Pulmonary artery endothelial cell (primary cell): ENCODE data around the gene SERPINB7. TPM values are rescaled to one million over a fixed set of nuclear protein-coding genes. Genes with fewer than 3 reads are reported as not detected.

Experiments used
- DNase-seq: peaks from one replicate; pipeline ENCODE4 v3.0.0-alpha.2; 2011; ENCODE audit warnings: low read depth, low spot score
- total RNA-seq: library from RNA; depleted of rRNA; stranded (reverse); fragments of >200 nt; gene quantifications from 2 replicates; pipeline ENCODE4 v1.2.3, GENCODE V29; 2014

SERPINB7 gene
- total RNA-seq, 1 donor from 2014 or later, result not detected

GRCh38 chr18:63844254-63844653 lies 69.0 kb downstream of the SERPINB7 start:
- DNase-seq, result no peak

- no peak for DNase-seq
Observed at GRCh38 chr18:63848159-63848558, 72.9 kb downstream of the SERPINB7 start.

GRCh38 chr18:63850020-63850419 lies 74.8 kb downstream of the SERPINB7 start:
- no peak for DNase-seq

- DNase-seq, result no peak
Observed at GRCh38 chr18:63850636-63851035, 75.4 kb downstream of the SERPINB7 start.

Other genes starting within 250 kb of the SERPINB7 start
- gene SERPINB12, start 233.0 kb upstream of the SERPINB7 start, total RNA-seq, result not detected in 2 replicates
- gene SERPINB13, start 188.1 kb upstream of the SERPINB7 start, total RNA-seq, result not detected in 2 replicates
- gene SERPINB4, start 131.2 kb upstream of the SERPINB7 start, total RNA-seq, result not detected in 2 replicates
- gene SERPINB3, start 113.5 kb upstream of the SERPINB7 start, total RNA-seq, result not detected in 2 replicates
- gene SERPINB11, start 72.5 kb upstream of the SERPINB7 start, total RNA-seq, result not detected in 2 replicates
- 0.71 and 1.1 TPM in 2 replicates for gene SERPINB2, start 112.3 kb downstream of the SERPINB7 start, total RNA-seq
- not detected in 2 replicates for gene SERPINB10, start 132.5 kb downstream of the SERPINB7 start, total RNA-seq
- 0.07 TPM in 1 of 2 replicates, not detected in the other for gene HMSD, start 173.9 kb downstream of the SERPINB7 start, total RNA-seq
- gene SERPINB8, start 194.7 kb downstream of the SERPINB7 start, total RNA-seq, result 33.8 and 36.0 TPM in 2 replicates